Measurements from ENCODE around the gene TP53BP1.

The TP53BP1 gene

DNA sequence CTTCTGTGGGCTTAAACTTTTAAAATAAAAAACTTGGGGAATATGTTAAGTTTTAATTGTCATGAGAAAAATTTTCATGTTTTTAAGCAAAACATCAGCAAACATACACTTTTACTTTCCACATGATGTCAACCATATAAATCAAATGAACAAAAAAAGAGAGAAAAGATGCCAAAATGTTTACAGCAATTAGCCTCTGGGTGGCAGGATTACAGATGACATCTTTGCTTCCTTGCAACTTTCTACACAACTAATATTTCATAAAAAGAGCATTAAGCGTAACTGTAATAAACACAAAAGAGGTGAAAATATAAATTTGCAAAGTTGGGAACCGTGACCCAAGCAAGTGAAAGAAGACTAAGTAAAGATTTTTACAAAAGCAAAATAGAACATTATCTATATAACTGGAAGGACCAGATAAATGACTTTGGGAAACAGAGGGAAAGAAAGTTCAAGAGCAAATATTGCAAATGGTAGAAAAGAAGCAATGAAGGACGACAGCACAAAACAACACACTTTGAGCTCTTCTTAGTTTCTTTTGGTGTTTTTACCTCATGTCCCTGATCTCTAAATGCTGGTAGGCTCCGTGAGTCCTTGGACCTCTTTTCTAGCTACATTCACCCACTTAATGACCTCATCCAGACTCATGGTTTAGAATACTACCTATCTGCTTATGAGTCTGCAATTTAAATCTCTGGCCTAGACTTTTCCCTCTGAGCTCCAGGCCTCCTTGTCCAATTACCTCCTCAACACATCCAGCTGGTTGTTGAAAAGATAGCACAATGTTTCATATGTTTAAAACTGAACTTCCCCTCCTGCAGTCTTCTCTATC is 9.4 kb downstream of the TP53BP1 start:
- no peak for DNase-seq

DNA sequence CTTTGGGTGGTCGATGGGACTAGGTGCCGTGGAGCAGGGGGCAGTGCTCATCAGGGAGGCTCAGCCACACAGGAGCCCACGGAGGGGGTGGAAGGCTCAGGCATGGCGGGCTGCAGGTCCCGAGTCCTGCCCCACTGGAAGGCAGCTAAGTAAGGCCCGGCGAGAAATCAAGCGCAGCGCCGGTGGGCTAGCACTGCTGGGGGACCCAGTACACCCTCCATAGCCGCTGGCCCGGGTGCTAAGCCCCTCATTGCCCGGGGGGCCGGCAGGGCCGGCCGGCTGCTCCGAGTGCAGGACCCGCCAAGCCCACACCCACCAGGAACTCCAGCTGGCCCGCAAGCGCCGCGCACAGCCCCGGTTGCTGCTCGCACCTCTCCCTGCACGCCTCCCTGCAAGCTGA is 19.1 kb downstream of the TP53BP1 start:
- no peak for DNase-seq

DNA sequence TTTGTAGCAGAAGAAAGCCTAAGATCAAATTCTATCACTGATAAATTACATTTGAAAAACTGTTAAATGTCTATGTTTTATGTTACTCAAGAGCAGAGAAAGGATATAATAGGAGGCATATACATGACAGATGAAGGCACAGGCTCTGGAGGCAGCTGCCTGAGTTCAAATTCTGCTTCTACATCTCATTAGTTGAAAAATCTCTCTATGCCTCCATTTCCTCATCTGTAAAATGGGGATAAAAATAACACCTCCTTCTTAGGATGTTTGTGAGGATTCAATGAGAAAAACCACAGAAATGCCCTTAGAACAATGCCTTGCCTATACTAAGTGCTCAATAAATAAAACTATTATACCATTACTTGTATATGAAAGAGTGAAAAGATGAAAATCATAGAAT is 21.0 kb downstream of the TP53BP1 start:
- no peak for DNase-seq

DNA sequence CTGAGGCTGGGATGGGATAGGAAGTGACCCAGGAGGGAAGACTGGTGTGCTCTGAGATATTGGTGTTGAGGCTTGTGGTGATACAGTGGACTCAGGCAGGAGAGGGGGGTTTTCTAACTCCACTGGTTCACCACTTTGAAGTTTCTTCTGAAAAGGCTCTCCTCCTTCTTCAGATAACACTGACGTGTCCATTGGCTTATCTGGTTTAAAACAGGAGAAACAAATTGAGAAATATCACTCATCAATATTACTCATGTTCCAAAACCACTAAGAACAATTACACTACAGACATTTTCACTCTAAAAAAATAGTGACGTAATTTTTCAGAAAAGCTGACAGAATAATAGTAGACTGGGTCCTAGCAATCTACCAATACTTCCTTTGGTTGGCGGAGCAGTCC is 23.1 kb downstream of the TP53BP1 start:
- no peak for DNase-seq

DNA sequence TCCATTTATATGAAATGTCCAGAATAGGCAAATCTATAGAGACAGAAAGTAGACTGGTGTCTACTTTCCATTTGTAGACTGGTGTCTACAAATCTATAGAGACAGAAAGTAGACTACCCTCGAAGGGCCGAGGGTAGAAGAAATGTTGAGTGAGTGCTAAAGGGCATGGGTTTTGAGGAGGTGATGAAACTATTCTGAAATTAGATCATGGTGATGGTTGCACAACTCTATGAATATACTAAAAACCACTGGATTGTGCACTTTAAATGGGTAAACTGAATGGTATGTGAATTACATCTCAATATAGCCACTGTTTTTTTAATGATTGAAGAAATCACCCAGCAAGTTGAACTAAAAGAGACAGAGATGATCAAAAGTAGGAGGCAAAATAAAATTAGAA is 27.9 kb downstream of the TP53BP1 start:
- DNase-seq, result peak; percentile 68

DNA sequence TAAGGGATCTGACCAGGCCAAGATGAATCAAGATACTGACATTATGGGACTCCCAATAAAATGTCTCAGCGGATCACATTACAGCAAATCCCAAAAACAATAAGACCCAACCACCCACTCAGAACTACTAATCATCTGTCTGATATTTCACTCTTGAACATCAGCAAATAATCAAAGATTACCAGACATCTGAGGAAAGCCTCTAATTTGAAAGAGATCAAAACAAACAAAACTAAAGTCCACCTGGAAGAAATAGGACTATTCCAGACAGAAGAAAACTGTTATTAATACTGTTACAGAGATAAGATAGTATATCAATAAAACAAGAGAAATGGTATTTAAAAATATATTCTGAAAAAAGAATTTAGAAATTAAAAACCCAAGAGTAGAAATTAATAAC is 29.0 kb downstream of the TP53BP1 start:
- no peak for DNase-seq

DNA sequence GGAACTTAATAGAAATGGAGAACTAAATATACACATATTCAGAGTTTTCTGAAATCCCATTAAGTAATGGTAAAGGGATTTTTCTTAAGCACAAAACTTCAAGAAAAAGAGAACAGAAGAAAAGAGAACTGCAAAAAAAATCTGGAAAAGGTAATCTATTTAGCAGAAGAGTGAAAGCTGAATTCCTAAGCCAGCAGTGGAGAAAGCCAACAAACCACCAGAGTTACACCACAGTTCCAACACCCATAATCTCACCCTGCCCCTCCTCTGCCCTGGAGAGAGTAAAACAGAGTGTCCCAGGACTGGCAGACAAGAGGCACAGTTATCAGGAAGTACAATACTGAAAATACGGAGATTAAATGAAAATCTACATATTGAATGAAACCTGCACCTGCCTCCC is 29.4 kb downstream of the TP53BP1 start:
- DNase-seq, result peak; percentile 6

DNA sequence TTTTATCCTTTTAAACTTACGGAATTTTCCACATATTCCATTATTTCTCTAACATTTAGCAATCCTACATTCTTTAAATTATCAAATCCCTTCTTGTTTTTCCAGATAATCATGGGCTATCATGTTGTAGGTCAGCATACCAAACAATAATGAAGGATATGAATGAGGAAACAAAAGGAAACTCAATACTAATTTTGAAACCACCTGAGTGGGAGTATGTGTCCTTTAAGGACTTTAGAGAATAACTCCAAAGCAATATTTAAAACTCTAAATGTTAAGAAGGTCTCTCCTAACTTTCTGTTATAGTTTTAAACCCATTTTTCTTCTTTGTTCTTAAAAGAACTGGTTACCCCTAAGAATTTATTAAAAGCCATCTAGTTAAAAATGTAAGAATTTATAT is 43.0 kb downstream of the TP53BP1 start:
- peak; percentile 12 for DNase-seq

DNA sequence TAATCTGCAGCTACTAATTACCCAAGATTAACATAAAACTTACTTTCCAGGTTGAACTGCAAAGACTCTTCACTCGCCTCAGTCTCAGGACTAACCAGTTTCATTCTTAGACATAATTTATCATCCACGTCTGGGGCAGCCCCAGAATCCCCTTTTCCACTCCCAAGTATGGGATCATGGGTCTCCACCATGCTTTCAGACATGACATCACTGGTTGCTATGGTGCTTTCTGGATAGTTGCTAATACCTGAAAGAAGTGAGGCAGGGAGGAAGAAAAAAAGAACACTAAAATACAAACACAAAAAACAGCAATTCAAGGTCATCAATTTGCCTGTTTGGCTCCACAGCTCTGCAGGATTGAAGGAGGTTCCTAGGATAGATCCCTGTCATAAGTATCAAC is 46.6 kb downstream of the TP53BP1 start:
- no peak for DNase-seq

DNA sequence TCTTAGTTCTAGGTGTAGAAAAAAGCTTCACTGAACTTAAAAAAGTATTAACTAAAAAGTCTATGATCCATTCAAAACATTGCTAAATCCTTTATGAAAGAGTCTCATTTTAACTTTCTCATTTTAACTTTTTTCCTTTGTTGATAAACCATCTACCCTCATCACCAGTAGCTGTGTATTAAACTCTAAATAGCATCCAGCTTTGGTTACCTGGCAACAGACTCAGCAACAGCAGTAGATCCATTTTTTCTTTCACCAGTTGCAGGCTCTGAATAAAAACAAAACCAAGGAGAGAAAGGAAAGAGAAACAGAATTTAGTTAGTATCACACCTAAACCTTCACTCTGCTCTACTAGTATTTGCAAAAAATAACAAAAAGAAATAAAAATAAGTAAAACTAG is 51.6 kb downstream of the TP53BP1 start:
- DNase-seq, result peak; percentile 14

DNA sequence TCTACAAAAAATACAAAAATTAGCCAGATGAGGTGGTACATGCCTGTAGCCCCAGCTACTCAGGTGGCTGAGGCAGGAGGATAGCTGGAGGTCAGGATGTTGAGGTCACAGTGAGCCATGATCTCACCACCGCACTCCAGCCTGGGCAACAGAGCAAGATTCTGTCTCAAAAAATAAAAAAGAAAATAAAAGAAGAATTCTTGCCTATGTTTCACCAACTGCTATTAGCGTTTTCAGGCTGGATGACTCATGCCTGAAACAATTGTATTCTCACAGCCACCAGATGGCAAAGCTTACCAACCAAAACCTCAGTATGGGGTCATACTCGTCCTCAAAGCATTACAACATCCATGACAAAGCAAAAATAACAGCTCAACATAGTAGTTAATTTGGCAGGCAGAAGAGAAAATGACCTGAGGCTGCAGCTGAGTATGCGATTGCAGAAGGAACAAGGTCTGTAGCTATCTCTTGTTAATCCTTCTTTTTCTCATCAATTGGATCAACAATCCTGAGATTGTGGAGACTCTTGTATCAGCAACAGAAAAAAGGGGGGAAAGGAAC is 52.2 kb downstream of the TP53BP1 start:
- peak; percentile 92 for DNase-seq

DNA sequence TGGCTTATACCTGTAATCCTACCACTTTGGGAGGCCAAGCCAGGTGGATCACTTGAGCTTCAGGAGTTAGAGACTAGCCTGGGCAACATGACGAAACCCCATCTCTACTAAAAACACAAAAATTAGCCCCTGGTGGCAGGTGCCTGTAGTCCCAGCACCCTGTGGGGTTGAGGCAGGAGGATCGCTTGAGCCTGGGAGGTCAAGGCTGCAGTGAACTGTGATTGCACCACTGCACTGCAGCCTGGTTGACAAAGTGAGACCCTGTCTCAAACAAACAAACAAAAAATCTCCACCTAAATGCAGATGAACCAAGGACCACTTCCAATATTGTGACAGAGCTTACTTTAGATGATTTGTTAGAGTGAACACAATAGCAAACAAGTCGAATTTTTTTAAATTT is 53.7 kb downstream of the TP53BP1 start:
- DNase-seq, result no peak

DNA sequence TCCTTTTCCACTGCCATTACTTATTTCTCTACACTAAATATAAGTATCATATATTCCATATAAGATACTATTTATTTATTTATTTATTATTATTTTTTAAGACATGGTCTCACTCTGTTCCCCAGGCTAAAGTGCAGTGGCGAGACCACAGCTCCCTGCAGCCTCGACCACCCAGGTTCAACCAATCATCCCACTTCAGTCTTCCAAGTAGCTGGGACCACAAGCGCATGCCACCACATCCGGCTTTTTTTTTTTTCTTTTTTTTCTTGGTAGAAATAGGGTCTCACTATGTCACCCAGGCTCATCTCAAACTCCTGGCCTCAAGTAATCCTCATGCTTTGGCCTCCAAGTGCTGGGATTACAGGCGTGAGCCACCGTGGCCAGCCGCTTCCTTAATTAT is 56.6 kb downstream of the TP53BP1 start:
- no peak for DNase-seq

DNA sequence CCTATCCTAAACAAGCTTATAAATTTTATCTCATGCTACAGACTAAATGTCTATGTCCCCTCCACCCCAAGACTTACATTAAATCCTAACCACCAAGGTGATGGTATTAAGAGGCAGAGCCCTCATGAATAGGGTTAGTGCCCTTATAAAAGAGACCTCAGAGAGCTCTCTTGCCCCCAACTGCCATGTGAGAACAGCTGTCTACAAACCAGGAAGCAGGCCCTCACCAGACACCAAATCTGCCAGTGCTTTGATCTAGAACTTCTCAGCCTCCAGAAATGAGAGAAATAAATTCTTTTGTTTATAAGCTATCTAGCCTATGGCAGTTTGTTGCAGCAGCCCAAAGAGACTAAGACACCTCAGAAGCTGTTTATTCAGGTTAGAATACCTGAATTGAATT is 58.5 kb downstream of the TP53BP1 start:
- no peak for DNase-seq

DNA sequence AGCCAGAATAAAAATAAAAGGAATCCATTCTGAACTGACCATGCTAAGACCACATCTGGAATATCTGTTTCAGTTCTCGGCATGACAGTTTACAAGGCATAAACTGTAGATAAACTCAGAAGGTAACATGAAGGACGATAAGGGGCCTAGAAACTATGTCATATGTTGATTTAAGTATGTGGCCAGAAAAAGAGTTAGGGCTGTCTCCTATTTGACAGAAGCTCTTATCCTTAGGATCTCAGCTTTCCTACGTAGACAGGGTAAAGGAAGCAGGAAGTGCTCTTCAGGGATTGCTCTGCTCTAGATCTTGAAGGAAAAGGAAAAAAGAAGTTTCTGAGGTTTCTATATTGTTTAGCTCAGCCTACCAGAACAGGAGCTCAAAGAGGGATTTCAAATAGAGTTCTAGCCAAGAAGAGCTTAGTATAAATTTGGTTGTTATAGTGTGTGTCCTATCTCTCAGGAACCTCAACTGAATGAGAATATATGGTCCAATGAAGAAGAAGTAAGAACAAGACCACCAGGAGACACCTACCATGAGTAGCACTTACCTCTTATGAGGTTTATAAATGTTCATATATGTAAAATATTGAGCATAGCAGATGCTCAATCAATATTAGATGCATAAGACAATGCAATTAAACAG is 59.2 kb downstream of the TP53BP1 start:
- DNase-seq, result no peak

DNA sequence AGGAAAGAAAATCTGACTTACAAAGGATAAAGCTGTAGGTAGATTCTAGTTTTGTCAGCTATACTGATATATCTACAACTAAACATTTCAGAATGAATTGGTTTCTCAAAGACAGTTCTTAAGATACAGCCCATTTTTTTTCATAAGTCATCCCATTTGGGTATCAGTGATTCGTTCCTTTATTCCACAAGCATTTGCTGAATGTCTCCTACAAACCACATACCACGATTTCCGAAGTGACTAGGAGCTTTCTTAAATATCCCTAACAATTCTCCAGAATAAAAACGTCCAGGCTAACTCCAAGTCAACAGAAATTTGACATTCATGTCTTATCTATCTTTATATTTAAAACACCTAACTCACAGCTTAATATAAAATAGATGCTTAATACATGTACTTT is 59.8 kb downstream of the TP53BP1 start:
- no peak for DNase-seq

DNA sequence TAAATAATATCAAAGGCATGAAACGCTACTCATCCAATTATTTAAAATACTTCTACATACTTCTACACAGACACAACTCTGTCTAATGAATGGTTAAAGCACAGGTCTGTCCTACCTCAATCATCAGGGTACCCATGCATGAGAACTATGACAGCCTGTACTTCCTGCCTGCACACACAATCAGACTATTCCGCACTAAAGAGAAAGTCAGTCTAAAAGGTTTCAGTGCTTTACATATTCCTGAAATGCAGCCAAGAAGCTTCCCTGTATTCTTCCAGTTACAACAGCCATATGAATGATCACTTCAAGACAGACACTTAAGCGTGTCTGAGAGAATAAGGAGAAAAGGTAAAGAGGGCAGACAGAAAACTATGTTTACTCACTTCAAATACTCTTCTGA is 63.3 kb downstream of the TP53BP1 start:
- no peak for DNase-seq

DNA sequence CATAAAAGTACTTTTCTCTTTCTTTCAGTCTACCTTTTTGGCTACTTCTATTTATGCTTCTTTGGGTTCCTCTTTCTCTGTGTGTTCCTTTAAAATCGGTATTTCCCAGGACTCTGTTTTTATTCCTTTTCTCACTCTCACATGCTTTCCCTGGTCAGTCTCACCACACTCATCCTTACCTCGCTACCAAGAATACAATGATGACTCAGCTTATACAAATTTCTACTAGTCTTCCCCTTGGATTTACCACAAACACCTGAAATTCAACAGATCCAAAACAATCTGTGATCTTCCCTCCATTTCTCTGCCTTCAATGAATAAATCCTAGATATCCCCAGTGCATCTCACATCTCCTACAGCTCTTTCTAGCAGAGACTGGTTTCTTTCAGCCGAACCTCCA is 69.2 kb downstream of the TP53BP1 start:
- DNase-seq, result no peak

DNA sequence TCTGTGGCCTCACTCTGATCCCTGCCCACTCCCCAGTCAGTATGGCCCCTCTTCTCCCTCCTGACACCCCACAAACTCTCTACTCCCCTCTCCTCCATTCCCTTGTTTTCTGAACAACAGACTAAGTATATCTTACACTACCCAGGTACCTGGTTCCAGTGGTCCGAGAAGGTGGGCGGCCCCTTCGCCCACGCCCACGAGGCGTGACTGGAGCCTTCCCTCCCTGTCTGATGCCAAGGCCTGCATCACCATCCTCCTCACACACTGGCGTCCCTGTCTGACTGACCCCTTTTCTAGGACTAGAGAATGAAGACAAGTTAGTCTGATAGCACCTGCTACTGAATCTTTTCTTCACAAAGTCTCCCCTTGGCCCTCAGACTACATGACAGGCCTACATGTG is 72.1 kb downstream of the TP53BP1 start:
- no peak for DNase-seq

DNA sequence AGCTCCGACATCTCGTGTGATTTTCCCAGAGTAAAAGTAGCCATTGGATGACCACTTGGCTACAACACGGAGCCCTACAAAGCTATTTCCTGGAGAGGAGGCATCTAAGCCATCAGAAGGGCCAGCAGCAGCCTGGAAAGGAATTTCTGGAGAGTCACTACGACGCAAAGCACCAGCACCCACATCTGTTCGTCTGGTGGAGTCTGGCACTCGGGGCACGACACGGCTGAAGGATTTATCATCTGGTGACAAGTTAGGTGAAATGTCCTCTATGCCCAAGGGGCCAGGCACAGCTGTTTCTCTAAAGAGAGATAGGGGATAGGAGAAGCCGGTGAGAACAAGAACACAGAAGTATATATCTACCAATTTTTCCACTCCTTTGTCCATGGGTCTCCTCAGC is 72.5 kb downstream of the TP53BP1 start:
- DNase-seq, result no peak

DNA sequence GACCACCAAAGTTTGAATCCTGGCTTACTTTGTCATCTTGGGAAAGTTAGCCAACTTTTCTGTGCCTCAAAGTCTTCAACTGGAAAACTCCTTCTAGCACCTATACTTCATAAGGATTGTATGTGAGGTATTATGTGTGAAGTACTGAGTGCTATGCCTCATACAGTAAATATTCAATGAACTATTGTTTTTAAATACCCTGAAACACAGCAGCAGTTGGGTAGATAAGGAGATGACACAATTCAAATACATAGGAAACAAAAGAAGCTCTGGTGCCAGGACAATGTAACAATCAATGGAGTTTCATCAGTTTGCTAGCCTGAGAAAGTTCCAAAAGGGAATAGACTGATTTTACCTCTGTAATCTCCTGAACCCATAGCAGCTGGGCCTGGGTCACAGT is 78.8 kb downstream of the TP53BP1 start:
- no peak for DNase-seq

DNA sequence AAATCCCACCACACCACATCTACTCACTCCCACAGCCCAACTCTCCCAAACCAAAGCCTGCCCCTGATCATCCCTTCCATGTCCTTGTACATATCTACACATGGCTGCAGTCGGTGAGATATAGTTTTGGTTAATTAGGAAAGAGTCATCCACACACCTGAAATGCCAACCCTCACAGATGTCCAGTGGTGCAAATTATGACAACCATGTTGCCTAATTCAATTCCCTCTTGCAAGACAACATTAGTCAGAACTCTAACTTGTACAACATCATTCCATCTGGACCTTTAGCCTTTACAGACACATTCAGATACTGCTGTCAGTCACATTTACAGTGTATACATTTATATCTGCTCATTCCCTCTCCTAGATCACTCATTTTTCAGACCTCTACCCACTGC is 80.9 kb downstream of the TP53BP1 start:
- no peak for DNase-seq

DNA sequence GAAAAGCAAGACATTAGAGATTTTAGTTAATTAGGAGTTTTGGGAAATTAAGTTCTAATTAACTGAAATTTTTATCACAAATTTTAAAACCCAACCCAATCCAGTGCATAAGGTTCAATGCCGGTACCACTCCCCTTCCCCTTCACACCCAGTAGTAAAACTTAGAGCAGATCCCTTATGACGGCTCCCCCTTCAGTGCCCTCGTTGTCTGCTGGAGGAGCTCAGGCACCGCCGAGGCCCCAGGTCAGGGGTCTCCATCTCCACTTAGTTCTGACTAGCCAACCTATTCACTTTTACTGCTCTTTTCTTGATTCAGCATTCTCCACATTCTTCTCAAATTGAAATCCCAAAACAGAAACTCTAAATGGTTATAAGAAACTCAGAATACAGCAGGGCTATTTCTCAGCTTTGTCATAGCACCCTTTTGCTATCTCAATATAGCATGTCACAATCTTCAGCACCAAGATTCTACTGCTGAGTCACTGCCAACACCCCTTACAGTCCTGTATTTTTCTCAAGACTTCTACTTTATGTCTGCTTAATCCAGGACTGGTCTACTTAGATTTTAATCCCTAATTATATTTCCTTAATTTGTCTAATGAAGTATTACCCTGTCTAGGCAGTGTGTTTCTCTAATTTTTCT is 82.3 kb downstream of the TP53BP1 start:
- no peak for DNase-seq

DNA sequence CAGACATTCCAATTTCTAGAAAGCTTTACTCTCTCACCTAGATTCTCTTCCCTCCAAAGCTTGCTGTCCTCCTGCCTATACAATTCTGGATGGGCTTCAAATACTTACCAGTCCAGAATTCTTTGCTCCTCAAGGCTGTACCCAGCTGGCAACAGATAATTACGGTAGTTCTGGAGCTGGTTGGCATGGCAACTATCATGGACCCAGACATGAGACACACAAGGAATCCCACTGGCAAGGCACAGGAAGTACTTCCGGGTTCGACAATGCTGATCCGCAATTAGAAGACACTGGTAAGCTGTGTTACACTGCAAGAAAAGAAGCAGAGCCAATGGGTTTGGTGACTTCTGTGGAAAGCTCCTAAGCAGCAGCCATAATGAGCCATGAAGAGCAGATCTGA is 84.2 kb downstream of the TP53BP1 start:
- DNase-seq, result no peak
